Cardiac fibroblast (primary cell): ENCODE data around the gene CD46.

Source experiments
- DNase-seq, 2 donors: peaks; one replicate each; pipeline versions ENCODE4 v3.0.0 to v3.0.0-alpha.2; 2010; ENCODE audit warnings: low read depth in 2 of 2
- H3K4me3 ChIP-seq, 2 donors: replicated peaks in 1 of 2; 1 replicate in 1 of 2; 2 replicates in 1 of 2; pipeline ENCODE4 v1.5.1; 2011; ENCODE audit warnings: low read depth in 2 of 2, low read length in 2 of 2, mild to moderate bottlenecking in 2 of 2, moderate library complexity in 1 of 2
- CTCF ChIP-seq: IDR thresholded peaks from one replicate; pipeline ENCODE4 v1.5.1; 2011; ENCODE audit warnings: low read depth, mild to moderate bottlenecking, low read length, inconsistent platforms

CD46 gene

GRCh38 chr1:207826557-207827487 is 75.0 kb downstream of the CD46 start:
- TF ChIP-seq CTCF: no peak
- DNase-seq: peak in 1 of 2 donors; percentile 40
- H3K4me3 ChIP-seq: peak overlapping the region in 1 of 2 donors; percentile 38

DNA sequence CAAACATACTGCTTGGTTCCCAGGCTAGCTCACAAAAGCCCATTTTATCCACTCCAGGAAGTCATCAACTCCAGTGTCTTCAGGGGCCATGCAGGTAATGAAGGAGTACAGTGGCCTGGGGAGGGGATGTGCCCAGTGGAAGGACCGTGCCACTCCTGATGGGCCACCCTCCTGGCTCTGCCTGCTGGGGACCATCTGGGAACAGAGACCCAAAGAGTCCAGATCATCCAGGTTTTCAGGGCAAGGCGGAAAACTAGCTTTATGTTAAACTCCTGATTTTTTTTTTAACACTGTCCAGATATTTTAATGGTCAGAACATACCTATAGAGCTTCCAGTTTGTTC is 75.6 kb downstream of the CD46 start:
- TF ChIP-seq CTCF: no peak
- H3K4me3 ChIP-seq: no peak overlapping the region
- no peak for DNase-seq

DNA sequence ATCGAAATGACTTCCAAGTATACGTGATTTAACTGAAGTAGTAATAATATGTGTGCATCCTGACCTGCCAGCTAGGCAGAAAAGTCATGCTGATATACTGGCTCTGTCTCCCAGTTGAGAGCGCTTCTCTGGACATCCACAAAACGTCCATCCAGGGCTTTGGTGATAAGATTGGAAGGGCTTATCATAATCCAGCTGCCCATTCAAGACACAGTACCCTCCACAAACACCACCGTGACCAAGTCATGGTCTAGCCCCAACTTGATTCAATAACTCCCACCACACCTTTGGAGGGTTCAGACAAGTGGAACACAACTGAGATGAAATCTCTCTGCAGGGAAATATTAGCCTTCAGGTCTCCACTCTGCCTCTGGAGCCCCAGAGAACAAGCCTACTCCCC is 76.2 kb downstream of the CD46 start:
- H3K4me3 ChIP-seq: no peak overlapping the region
- no peak for TF ChIP-seq CTCF
- no peak for DNase-seq

DNA sequence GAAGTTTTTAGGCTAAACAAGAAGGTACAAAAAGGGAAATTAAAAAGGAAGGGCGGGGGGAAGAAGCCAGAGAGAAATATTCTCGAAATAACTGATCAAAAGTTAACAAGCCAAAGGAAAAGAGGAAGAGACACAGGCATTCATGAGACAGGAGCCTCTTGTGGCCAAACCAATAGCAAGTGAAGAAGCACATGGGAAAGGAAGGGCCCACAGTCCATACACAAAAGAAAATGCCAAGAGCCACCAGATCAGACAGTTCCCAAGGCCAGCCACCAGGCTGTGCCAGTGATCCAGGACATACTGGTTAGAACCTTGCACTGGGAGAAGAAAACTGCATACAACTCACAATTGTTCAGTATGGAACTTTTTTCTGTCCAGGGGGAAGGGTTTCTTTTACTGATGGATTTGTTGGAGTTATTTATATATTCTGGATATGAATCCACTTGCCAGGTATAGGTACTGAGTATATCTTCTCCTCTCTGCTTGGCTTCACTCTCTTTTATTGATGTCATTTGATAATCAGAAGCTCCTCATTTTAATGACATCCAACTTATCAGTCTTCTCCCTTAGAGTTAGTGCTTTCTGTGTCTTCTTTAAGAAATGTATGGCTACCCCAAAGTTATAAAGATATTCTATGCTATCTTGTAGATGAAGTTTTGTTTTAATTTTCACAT is 76.8 kb downstream of the CD46 start:
- peak; percentile 88 for TF ChIP-seq CTCF
- no peak overlapping the region for H3K4me3 ChIP-seq
- peak; percentile 92 to 94 for DNase-seq

DNA sequence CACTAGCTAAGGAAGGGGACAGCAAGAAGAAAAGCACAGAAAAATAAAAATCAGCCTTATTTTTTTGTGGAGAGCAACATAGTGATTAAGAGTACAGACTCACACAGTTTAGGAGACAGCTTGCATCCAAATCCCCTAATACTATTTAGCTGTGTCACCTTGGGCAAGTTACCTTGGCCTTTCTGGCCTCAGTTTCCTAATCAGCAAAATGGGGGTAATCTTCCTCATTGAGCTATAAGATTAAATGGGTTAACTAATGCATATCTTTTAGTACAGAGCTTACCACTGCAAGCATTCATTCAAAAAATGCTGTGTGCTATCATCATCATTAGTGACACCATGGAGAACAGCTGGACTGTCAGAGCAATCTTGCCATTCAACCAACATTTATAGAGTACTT is 77.7 kb downstream of the CD46 start:
- TF ChIP-seq CTCF: no peak
- H3K4me3 ChIP-seq: no peak overlapping the region
- DNase-seq: no peak

- DNase-seq: no peak
- TF ChIP-seq CTCF: no peak
- H3K4me3 ChIP-seq: no peak overlapping the region
Observed at GRCh38 chr1:207830788-207831187, 78.9 kb downstream of the CD46 start.
